ENCODE measurements around the gene HCFC1.

HCFC1 gene

DNA sequence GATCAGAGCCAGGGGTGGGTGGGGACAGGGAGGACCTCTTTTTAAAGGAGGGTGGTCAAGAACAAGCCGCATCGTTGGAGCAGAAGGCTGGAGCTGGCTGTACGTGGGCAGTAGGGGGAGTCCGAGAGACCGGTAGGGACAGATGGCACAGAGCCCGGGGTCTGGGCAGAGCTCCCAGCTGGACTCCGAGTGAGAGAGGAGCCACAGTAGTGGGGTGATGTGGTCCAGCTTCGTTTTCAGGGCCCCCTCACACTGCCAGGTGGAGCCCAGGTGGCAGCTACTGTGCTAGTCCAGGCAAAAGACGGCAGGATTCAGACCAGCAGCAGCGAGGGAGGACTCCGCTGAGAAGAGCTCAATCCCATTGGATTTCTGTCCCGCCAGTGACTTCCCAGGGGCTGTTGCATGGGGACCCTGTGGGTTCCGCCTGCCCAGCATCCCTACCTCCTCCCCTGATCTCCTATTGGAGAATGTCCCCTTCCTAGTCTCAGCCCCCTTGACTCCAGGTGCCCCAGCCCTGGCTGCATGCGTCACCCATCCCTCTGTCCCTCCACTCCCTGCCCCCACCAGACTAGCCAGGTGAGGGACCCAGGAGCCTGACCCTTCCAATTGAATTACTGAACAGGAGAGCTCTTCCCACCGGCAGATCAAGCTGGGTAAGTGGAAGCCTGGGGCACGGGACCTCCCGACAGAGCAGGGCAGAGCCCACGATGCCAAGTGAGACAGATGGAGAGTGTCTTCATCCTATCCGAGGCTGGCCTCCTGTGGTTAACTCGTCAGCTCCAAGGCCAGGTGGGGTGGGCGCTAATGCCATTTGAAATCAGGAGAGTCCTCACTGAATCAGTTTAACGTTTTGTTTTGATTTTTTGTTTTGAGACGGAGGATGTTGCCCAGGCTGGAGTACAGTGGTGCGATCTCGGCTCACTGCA is 48.4 kb downstream of the HCFC1 start:
- peak in 1 of 2 donors; percentile 33 for DNase-seq

DNA sequence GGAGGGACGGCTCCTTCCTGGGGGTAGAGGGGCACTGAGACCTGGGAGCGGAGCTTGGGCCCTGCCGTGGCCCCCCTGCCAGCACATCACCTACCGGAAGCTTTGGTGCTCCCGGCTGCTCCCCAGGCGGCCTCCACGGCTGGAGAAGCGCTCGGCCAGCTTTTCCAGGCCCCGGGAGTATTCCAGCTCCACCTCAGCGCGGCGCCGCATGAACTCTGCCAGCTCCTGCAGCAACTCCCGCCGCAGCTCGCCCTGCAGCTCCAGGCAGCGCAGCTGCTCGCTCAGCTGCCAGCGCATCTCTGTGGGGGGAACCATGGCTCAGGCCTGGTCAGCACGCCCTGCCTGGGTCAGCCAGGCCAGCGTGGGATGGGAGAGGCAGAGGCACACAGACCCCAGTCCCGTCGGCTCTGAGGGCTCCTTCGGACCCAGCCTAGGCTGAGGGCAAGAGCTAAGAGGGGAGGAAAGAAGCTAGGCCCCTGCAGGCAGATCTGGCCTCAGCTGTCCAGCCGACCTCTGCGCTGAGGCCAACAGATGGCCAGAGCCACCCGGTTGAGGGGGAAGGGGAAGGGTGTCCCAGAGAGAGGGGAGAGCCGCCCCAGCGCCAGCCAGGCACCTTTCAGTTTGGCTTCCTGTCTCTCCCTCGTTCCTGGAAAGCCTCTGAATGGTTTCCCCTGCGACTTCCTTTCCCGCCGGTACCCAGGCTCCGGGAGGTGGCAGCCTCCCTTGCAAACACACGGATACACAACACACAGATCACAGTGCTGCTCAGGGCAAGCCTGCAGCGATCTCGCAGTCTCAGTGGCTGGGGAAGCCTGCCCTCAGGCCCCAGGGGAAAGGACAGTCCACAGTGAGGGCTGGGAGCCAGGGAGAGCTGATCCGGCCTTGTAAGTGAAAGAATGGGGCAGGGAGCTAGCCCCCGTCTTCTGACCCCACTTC is 49.8 kb downstream of the HCFC1 start:
- DNase-seq, result no peak

DNA sequence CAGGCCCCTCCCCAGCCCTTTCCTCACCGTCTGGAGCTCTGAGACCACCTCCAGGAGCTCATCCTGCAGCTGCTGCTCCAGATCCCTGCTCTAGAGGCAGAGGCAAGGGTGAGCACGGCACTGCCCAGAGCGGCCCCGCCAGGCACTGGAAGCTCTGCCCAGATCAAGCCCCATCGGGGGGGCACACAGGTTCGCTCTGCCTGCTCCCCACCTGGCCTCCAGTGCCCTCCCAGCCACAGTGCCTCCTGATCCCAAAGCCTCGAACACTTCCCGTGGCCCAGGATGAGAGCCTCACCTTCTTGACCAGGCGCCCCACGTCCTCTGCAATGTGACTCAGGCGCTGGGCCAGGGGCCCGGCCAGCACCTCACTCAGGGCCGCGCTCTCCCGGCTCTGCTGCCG is 50.5 kb downstream of the HCFC1 start:
- no peak for DNase-seq

DNA sequence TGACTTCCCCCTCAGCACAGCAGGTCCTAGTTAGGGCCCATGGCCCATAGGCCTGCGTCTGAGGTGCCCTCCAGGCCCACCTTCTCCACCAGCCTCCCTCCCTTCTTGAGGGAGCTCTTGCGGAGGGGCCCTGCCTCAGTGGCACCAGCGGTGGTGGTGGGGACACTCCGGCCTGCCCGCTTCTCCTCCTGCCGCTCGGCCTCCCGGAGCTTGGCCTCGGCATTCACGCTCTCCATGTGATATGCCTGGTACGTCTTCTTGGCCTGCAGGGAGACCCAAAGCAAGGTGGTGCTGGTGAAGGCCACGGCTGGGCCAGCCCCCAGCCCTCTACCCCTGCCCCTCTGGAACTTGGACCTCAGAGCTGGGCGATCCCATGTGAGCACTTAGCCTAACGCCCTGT is 51.1 kb downstream of the HCFC1 start:
- DNase-seq, result no peak

DNA sequence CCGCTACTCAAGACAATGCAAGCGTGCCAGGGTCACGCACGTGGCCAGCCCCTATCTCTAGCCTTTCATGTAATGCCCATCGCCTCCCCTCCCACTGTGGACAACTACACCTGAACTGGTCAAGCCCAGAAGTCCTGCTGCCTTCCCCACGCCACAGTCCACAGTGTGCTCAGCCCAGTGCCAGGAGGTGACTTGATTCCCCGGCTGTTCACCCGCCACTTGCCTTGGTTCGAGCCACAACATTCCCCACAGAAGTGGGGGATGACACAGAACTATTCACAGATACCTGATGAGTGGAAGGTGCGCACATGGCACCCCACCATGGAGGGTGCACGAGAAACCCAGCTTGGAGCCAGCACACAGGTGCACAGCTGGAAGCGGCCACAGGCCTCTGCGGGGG is 52.3 kb downstream of the HCFC1 start:
- DNase-seq, result no peak

DNA sequence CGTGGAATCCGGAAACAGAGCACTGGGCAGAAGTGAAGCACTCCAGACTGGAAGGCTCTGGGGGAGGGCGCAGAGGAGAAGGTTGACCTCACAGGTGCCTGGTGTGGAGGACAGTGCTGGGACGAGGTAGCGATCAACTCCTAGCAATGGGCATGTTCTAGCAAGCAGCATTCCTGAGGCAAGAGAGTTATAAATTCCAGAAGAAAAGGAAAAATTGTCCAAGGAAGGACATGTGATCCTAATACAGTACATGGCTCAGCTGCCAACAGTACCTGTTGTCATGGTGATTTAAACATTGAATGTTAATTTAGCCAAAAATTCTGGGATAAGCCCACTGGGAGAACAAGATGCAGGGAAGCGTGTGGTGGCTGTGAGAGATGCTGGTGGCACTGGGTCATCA is 53.7 kb downstream of the HCFC1 start:
- no peak for DNase-seq

DNA sequence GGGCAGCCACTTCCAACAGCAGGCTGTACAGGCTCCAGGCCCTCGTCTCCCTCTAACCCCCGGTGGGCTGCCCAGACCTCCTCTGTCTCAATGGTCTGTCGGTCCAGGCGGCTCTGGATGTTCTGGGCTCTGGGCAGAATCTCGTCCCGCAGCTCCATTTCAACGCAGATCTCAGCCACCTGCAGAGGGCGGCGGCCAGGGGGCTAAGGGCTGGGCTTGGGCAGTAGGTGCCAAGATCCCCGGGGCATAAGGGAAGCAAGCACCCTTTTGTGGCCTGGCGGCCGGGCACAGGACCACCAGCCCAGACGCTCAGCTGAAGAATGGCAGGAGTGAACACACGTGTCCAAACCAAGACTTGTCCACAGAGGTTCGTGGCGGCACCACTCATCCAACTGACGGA is 57.9 kb downstream of the HCFC1 start:
- no peak for DNase-seq

DNA sequence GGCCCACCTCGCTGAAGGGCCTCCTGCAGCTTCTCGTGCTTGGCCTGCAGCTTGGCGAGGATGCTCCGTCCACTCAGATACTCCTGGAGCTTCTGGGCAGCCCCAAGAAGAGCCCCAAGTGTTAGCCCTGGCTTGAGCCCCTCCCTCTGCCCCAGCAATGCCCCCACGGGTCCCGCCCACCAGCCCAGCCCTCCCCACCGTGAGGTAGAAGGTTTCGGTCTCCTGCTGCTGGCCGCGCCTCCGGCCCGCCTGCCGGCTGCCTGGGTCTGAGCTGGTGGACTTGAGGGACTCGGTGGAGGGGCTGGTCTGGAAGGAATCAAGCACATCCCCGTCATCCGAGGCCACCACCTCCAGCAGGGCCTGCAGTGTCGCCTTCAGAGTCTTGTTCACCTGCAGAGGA is 58.4 kb downstream of the HCFC1 start:
- DNase-seq, result no peak

DNA sequence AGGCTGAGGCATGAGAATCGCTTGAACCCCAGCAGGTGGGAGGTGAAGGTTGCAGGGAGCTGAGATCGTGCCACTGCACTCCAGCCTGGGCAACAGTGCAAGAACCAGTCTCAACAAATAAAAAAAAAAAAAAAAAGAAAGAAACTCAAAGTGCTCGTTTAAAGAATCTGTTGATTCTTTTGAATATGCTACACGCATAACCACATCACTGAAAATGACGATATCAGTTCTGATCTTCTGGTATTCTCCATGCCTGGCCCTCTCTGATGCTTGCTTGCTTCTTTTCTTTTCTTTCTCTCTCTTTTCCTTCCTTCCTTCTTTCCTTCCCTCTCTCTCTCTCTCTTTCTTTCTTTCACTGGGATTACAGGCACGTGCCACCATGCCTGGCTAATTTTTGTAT is 59.8 kb downstream of the HCFC1 start:
- no peak for DNase-seq

DNA sequence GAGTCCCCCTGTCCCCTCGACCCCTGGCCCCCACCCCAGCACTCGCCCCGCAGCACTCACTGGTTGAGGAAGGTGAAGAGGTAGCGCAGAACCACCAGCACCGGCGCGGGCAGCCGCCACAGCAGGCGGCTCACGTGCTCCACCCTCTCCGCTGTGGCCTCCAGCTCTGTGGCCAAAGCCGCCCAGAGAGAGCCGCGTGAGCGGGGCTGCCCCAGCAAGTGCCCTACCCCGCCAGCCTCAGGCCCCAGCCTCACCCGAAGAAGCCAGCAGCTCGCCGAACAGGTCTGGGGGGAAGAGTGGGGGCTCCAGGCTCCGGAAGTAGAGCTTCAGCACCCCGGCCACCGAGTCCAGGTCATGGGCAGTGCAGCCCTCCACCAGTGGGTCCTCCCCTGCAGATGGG is 61.2 kb downstream of the HCFC1 start:
- DNase-seq, result no peak

DNA sequence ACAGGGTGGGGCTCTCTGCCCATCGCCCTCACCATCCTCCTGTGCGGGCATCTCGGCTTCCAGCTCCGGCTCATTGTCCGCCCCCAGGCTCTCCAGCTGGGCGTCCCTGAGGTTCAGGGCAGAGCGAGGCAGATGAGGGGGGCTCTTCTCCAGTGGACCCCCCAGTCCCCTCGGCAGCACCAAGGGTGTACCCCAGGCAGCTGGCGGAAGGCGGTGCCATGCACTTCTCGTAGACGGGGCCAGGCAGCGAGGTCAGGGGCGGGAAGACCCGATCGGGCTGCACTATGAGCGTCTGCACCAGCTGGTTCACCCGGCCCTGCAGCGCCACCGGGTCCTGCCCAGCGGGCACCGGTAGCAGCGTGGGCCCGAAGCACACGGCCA is 61.6 kb downstream of the HCFC1 start:
- no peak for DNase-seq

DNA sequence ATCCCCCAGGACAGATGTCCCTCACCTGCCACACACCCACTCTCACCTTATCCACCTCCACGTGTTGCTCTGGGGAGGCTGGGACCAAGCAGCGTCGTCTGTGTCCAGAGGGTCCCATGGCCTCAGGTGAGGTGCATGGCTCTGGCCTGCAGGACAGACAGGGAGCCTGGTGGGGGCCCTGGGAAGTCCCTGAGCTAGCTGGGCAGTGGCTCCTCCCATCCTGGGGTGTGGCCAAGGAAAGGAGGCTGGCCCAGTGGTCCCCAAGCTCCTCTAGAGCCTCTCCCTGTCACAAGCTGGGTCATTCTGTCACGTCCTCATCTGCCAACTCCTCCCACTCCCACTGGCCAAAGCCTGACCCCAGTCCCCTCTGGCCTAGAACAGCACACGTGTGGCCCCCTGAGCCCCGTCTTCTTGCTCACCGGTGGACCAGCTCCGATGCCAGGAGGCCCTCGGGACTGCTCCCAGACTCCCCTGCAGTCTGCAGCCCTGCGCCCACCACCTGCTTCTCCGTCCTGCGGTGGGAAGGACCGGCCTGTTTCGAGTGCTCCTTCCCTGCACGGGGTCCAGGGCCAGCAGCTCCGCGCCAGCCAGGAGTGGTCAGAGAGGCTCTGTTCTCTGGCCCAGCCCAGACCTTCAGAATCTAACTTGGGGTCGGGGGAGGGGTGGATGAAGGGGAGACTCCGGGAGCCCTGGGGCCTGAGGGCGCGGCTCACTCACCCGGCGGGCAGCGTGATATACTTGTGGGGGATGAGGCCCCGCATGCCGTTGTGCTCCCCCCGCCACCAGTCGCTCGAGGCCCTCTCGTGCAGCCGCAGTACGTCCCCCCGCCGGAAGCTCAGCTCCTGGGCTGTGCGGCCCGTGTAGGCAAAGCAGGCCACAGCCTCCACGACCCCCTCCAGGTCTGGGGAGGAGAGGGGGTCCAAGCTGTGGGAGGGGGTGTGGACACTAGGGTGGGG is 62.3 kb downstream of the HCFC1 start:
- no peak for DNase-seq

DNA sequence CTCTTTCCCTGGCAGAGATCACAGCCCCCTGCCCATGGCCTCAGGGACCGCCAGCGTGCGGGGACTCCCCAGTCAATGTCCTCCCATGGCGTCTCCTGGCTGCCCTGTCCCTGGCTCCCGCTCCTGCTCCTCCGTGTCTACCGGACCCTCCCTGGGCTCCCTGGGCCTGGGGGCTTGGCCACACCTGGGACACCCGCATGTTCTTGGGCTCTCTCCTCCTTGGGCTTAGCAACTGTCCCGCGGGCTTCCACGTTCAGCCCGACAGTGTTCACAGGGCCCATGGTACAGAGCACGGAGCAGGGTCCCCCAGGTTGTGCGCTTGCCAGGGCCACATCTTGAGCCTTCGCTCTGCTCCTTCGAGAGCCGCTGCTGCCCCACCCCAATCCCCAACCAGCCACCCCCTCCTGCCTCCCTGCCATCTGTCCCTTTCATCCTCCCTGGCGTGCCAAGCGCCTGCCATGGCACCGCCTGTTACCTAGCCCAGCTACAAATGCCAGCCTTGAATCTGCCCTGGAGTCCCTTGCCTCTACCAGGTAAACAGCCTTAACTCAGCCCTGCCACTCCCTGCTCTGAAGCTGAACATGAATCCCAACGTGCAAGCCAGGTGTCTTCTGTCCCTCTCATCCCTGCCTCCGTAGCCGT is 63.3 kb downstream of the HCFC1 start:
- no peak for DNase-seq

DNA sequence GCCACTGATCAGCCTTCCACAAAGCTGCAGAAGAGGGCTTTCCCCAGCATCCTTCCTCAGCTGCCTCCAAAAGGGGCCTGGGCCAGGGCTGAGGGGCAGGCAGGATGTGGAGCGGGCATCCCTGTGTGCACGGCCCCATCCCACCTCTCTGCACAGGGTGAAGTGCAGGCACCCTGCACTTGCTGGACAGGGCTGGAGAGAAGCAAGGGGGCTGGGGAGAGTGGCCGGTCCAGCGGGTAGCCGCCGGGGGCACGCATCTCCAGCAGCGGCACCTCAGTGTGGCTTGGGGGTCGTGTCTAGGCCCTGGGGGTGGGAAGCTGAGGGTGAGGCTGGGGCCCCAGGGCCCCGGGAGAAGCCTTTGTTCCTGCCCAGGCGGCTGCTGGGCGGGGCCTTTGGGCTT is 64.2 kb downstream of the HCFC1 start:
- DNase-seq, result no peak

DNA sequence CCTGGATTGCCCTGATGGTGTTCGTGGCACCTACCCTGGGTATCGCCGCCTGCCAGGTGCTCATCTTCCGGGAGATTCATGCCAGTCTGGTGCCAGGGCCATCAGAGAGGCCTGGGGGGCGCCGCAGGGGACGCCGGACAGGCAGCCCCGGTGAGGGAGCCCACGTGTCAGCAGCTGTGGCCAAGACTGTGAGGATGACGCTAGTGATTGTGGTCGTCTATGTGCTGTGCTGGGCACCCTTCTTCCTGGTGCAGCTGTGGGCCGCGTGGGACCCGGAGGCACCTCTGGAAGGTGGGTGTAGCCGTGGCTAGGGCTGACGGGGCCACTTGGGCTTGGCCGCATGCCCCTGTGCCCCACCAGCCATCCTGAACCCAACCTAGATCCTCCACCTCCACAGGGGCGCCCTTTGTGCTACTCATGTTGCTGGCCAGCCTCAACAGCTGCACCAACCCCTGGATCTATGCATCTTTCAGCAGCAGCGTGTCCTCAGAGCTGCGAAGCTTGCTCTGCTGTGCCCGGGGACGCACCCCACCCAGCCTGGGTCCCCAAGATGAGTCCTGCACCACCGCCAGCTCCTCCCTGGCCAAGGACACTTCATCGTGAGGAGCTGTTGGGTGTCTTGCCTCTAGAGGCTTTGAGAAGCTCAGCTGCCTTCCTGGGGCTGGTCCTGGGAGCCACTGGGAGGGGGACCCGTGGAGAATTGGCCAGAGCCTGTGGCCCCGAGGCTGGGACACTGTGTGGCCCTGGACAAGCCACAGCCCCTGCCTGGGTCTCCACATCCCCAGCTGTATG is 65.3 kb downstream of the HCFC1 start:
- DNase-seq, result peak in 1 of 2 donors; percentile 47

DNA sequence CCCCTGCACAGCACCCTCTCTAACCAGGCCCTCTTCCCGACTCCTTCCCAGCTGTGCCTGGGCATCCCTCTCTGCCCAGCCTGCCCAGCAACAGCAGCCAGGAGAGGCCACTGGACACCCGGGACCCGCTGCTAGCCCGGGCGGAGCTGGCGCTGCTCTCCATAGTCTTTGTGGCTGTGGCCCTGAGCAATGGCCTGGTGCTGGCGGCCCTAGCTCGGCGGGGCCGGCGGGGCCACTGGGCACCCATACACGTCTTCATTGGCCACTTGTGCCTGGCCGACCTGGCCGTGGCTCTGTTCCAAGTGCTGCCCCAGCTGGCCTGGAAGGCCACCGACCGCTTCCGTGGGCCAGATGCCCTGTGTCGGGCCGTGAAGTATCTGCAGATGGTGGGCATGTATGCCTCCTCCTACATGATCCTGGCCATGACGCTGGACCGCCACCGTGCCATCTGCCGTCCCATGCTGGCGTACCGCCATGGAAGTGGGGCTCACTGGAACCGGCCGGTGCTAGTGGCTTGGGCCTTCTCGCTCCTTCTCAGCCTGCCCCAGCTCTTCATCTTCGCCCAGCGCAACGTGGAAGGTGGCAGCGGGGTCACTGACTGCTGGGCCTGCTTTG is 66.0 kb downstream of the HCFC1 start:
- no peak for DNase-seq

DNA sequence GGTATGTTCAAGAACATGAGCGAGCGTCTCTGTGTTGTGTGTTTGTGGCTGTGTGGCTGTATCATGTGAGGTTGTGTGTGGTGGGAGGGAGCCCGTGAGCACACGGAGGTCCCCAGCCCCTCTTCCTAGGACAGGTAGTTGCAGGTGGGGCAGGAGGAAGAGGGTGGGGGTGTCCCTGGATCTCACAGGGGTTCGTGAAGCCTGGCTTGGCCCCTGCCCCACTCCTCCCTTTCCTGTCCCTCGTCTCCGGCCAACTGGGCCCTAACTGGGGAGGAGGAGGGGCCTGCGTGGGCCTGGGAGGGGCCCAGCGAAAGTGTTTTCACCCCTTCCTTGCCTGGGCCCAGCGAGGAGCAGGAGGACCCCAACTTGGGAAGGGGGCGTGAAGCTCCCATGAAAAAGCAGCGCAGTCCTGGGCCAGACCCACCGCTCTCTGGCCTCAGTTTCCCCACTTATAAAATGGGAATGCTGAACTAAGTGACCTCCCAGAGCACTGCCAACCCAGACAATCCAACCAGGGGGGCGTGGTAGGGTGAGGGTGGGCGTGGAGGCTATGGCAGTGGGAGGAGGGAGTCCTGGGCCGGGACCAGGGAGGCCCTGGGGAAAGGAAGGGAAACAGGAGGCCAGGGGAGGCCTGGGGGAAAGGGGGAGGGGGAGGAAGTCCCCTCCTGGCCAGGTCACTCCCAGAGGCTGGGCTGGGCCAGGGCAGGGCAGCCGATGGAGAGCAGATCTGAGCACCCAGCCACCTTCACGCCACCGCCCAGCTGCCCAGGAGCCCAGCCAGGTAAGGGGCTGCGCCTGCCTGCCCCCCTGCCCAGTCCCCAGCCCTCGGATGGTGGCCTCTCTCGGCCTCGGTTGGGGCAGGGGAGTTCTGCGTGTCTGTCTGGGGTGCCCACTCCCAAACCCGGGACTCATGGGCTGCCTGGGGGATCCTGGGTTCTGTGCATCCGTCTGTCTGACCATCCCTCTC is 67.3 kb downstream of the HCFC1 start, which contains the start of gene AVPR2:
Gene AVPR2, plus strand, starts transcription at position 683 of the 967 bp plus-strand sequence. CDS start 473 bp downstream, outside the sequence.
- no peak for DNase-seq

DNA sequence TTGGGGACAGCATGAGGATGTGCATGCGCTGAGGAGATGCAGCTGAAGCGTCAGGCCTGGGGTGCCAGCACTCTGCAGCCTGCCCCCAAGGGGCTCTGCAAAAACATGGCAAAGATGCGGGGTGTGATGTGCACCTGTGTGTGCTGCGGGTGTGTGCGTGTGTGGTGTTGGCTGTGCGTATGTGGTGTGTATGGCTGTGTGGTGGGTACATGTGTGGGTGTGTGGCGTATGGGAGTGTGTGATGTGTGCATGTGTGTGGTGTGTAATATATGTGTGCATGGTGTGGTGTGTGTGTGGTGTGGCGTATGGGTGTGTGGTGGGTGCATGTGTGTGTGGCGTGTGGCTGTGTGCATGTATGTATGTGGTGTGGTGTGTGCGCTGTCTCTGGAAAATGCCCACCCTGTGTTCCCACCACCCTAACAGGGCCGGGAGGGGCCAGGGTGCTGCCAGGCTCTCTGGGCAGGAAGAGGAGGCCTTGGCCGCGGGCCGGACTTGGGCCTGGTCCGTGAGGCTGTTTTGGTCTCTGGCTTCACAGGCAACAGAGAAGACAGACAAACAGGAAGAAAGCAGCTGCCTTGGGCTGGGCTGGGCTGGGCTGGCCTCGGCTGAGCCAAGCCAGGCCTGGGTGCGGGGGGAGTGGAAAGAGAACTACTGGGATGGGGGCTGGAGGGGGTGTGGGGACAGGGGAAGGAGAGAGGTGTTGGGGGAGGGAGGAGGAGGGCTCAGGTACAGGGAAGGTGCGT is 68.2 kb downstream of the HCFC1 start:
- no peak for DNase-seq

DNA sequence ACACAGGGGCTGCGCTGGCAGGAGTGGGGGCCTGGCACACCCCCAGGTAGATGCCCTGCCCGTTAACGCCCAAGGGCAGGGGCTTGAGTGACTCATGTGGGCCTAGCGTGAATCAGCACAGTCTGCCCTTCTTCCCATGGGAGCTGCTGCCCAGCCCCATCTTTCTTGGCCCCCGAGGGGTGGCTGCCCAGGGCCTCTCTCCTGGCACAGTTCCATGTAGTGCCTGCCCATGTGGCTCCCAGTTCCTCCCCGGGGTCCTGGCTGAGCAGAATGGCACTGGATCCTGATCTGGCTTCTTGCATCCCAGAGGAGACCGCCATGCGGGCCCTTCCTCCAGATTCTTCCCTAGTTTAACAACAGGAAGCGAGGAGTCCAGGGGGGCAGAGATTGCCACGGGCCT is 69.2 kb downstream of the HCFC1 start:
- DNase-seq, result no peak
